Right lobe of liver (tissue), 6 donors: Measurements from ENCODE around the gene SWAP70. TPM values are rescaled to one million over a fixed set of nuclear protein-coding genes. Genes with fewer than 3 reads are reported as not detected.
A peak's percentile ranks its signal among the peaks of the same experiment; 100 is the strongest.

Source experiments
- ATAC-seq, 4 donors: fragments of 200-7000 bp; cut with Tn5 transposase; one replicate each; pipeline ENCODE4 v1.9.1; 2020; ENCODE audit warnings: mild to moderate bottlenecking in 4 of 4, moderate library complexity in 4 of 4
- DNase-seq, 3 donors: peaks; one replicate each; pipeline ENCODE4 v3.0.0-alpha.2; 2020
- H3K27ac ChIP-seq, 3 donors: fragments of 200-600 bp; one replicate each; pipeline ENCODE4 v1.8.0; 2022
- H3K27me3 ChIP-seq, 2 donors: fragments of 200-600 bp; one replicate each; pipeline ENCODE4 v1.8.0; 2022
- H3K36me3 ChIP-seq, 4 donors: fragments of 200-600 bp; sonication (generic) in 1 of 4; one replicate each; pipeline versions ENCODE4 v1.5.1 to v1.8.0; 2017 to 2022; ENCODE audit warnings: control low read depth in 1 of 4
- H3K4me1 ChIP-seq, 4 donors: fragments of 200-600 bp; sonication (generic) in 1 of 4; one replicate each; pipeline versions ENCODE4 v1.5.1 to v1.8.0; 2017 to 2022; ENCODE audit warnings: control low read depth in 1 of 4
- H3K4me3 ChIP-seq, 3 donors: fragments of 200-600 bp; one replicate each; pipeline ENCODE4 v1.8.0; 2022
- H3K9me3 ChIP-seq, 4 donors: fragments of 200-600 bp; sonication (generic) in 1 of 4; one replicate each; pipeline versions ENCODE4 v1.5.1 to v1.8.0; 2017 to 2022; ENCODE audit warnings: control low read depth in 1 of 4
- POLR2A ChIP-seq: fragments of 450-650 bp; IDR thresholded peaks from one replicate; pipeline ENCODE4 v1.6.1; 2017; ENCODE audit warnings: antibody characterized with exemption, mild to moderate bottlenecking
- WGBS: methylation state at CpG from one replicate; pipeline ENCODE4 v1.1.6; 2018; ENCODE audit warnings: low coverage, low lambda C conversion rate; ENCODE audit not compliant: insufficient coverage; ENCODE audit errors: missing lambda C conversion rate; 5-methylcytosine and 5-hydroxymethylcytosine counted together
- intact Hi-C, 2 donors: fragments of 100-400 bp; cut with DNase I; formaldehyde crosslinking; loops; one replicate each; pipeline versions ENCODE4 v1.11.2 to v1.14.1; 2022
- total RNA-seq, 6 experiments: library from RNA; depleted of rRNA in 2 of 6; stranded (reverse); fragments of >200 nt in 2 of 6; fragmentation: NEBNext Ultra II Directional in 3 of 6; extraction: Animal tissue kit (Norgen Biotek cat#: 25700) in 3 of 6; gene quantifications; one replicate each; pipeline versions ENCODE4 v1.1.0 to v1.2.4, GENCODE V29; 2016 to 2023
- TF ChIP-seq, protein P1 (sequence below), 4 donors: fragments of 200-600 bp in 3 of 4; fragments of 450-650 bp in 1 of 4; IDR thresholded peaks; one replicate each; pipeline versions ENCODE4 v1.5.1 to v1.8.0; 2016 to 2022; ENCODE audit warnings: antibody characterized with exemption in 4 of 4, mild to moderate bottlenecking in 2 of 4
- donor health status: DM: no; HTN: yes; CAD: no.
- donor health status: DM: no; HTN: no; CAD: no.
- donor health status: DM: no; HTN: no; CAD: no.
- donor health status: DM: no; HTN: yes; CAD: no.
- donor health status: DM: no; HTN: yes; CAD: no.

SWAP70 gene
- total RNA-seq, 6 experiments from 2014 or later = 3.2 to 13.5 (median 7.4) TPM

DNA sequence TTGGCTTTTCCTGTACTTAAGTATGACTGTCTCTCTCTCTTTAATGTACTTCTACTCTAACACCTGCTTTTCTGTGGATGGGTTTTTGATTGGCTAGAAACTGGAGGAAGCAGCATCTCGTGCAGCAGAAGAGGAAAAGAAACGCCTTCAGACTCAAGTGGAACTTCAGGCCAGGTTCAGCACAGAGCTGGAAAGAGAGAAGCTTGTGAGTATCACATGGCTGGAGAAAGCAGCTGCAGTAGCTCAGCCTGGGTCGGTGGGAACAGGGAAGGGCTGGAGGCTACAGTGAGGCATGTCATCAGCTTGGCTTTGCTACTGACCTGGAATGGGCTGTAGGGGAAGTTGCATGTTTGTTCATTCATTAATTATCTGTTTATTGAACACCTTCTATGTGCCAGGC, 74.2 kb downstream of the SWAP70 start:
- peak overlapping the region in 1 of 3 donors; percentile 1 for H3K27ac ChIP-seq
- ATAC-seq (peak; percentile 26 to 66 (median 62)), DNase-seq (no peak)
- peaks cover 0 to 5% (median 0%) of the 10 kb centered on the region in 4 donors for H3K36me3 ChIP-seq
- no peaks in the 10 kb centered on the region for H3K9me3 ChIP-seq
- H3K4me3 ChIP-seq = no peak overlapping the region
- no peaks in the 10 kb centered on the region for H3K27me3 ChIP-seq
- no peak for TF ChIP-seq POLR2A
- TF ChIP-seq, protein P1, sequence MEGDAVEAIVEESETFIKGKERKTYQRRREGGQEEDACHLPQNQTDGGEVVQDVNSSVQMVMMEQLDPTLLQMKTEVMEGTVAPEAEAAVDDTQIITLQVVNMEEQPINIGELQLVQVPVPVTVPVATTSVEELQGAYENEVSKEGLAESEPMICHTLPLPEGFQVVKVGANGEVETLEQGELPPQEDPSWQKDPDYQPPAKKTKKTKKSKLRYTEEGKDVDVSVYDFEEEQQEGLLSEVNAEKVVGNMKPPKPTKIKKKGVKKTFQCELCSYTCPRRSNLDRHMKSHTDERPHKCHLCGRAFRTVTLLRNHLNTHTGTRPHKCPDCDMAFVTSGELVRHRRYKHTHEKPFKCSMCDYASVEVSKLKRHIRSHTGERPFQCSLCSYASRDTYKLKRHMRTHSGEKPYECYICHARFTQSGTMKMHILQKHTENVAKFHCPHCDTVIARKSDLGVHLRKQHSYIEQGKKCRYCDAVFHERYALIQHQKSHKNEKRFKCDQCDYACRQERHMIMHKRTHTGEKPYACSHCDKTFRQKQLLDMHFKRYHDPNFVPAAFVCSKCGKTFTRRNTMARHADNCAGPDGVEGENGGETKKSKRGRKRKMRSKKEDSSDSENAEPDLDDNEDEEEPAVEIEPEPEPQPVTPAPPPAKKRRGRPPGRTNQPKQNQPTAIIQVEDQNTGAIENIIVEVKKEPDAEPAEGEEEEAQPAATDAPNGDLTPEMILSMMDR (IDR thresholded peaks at IDR 0.05) = no peak
- intact Hi-C loops = no loop called here
- WGBS = 38% methylated on average over 3 of the region's 3 CpGs
- peaks cover 0 to 4% (median 0%) of the 10 kb centered on the region in 4 donors for H3K4me1 ChIP-seq

- TF ChIP-seq POLR2A = no peak
- TF ChIP-seq, protein P1 (IDR thresholded peaks at IDR 0.05) = no peak
- Histone ChIP-seq H3K4me3 (no peak overlapping the region), H3K27me3 (no peaks in the 10 kb centered on the region), H3K27ac (peak overlapping the region in 1 of 3 donors; percentile 1), H3K36me3 (no peaks in the 10 kb centered on the region), H3K4me1 (peaks cover 0 to 4% (median 0%) of the 10 kb centered on the region in 4 donors), H3K9me3 (no peaks in the 10 kb centered on the region)
- DNase-seq = no peak
- ATAC-seq = no peak
- intact Hi-C loops = no loop called here
- WGBS = 82% methylated on average over 1 of the region's 1 CpG
These were observed 74.8 kb downstream of the SWAP70 start for GRCh38 chr11:9738707-9739106.

DNA sequence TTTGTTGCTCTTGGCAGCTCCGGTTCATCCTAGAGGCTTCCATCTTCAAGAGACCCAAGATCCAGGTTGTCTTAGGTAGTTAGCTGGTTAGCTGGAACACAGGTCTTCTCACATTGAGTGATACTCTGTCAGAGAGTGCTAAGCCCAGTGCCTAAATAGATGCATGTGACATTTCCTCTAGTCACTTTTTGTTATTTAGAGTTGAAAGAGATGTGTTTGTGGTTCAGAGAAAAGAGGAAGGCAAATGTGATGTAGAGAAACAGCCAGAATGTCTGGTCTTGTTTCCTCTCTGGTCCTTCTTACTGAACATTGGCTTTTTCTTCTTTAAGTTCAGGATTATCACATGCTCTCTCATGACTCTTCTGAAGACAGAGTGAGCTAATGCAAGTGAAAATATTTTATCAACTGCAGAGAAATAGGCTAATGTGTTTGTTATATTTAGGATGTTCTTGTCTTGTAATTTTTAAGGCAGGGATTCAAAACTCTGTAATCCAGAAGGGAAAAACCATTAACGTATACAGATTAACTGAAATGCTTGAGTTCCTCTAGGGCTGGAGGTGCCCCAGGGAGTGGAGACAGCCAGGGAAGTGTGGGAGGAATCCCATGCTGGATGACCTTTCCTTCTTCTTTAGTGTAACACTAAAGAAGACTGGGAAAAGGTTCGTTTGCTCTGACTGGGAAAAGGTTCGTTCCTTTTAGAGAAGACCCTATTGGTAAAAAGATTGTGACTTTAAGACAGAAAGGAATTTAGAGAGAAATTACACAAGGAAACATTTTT, 75.4 kb downstream of the SWAP70 start:
- Histone ChIP-seq H3K27me3 (no peaks in the 10 kb centered on the region), H3K4me3 (no peak overlapping the region), H3K36me3 (no peaks in the 10 kb centered on the region), H3K27ac (no peak overlapping the region), H3K9me3 (no peaks in the 10 kb centered on the region), H3K4me1 (peaks cover 0 to 4% (median 0%) of the 10 kb centered on the region in 4 donors)
- DNase-seq = no peak
- intact Hi-C loops = no loop called here
- WGBS = 76% methylated on average over 4 of the region's 4 CpGs
- peak in 3 of 4 donors; percentile 17 to 53 (median 53) for ATAC-seq
- TF ChIP-seq, protein P1 (IDR thresholded peaks at IDR 0.05) = no peak
- TF ChIP-seq POLR2A = no peak

DNA sequence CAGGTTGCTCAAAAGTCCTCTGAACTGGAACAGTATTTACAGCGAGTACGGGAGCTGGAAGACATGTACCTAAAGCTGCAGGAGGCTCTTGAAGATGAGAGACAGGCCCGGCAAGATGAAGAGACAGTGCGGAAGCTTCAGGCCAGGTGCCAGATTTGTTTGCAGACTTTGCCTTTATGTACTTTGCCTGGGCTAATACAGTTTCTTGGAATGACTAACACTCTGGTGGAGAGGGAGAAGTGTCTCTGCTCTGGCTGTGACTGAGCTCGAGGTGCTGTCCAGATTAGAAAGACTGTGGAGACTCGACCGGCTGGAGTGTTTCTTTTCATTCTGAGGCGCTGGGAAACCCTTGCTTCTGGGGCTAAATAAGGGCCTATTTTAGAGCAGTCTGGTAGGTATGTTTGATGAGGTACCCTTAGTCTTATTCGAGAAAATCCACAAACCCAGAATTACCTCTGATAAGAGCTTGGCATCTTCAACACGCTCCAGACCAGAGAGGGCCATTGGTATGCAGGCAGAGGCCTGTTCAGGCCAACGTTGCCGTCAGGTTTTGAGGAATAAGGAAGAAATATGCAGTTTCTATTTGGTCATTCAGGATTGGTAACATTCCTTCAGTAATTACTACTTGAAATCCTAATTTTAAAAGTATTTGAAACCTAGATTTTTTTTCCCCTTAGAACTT, 76.5 kb downstream of the SWAP70 start:
- Histone ChIP-seq H3K9me3 (no peaks in the 10 kb centered on the region), H3K4me1 (peaks cover 0 to 4% (median 0%) of the 10 kb centered on the region in 4 donors), H3K27ac (no peak overlapping the region), H3K4me3 (no peak overlapping the region), H3K36me3 (no peaks in the 10 kb centered on the region), H3K27me3 (no peaks in the 10 kb centered on the region)
- TF ChIP-seq, protein P1 (IDR thresholded peaks at IDR 0.05) = no peak
- TF ChIP-seq POLR2A = no peak
- no peak for DNase-seq
- WGBS = 71% methylated on average over 8 of the region's 12 CpGs
- peak; percentile 42 to 68 (median 54) for ATAC-seq
- intact Hi-C loops = loop anchor here in 1 of 2 donors (10.0 kb wide), 1 partner anchor 206 kb away; no protein-coding TSS in a partner anchor
